ENCODE measurements around the gene FMC1.

The FMC1 gene

GRCh38 chr7:139387594-139387993 is 46.5 kb downstream of the FMC1 start:
- DNase-seq = no peak

- no peak for DNase-seq
These were observed 48.0 kb downstream of the FMC1 start for GRCh38 chr7:139389091-139389490.

GRCh38 chr7:139389774-139390173 is 48.6 kb downstream of the FMC1 start:
- no peak for DNase-seq

- DNase-seq = no peak
These were observed 52.6 kb downstream of the FMC1 start for GRCh38 chr7:139393621-139394211.

- DNase-seq = no peak
These were observed 53.4 kb downstream of the FMC1 start for GRCh38 chr7:139394540-139394939.

Data from stimulated activated CD4-positive, alpha-beta T cell treated with anti-CD3 and anti-CD28 coated beads, Interleukin-4, amount 100 ng/mL, for 1 hour (primary cell).